Activated T-helper 1 cell treated with anti-CD3 and anti-CD28 coated beads, Interleukin-12 subunit alpha, Interleukin-12 subunit beta, Interleukin-2, Interleukin-4 antibody, amounts not matched to agents 30 ng/mL and 10 ng/mL and 1 ng/mL, durations not matched to agents 14 hours and 24 hours and 36 hours (primary cell): Measurements from ENCODE around the gene CHKA. TPM values are rescaled to one million over a fixed set of nuclear protein-coding genes. Genes with fewer than 3 reads are reported as not detected.
"Not testable (repeated sequence)": the region's sequence is repeated elsewhere in the genome, so short reads cannot be mapped to it uniquely, and the experiment has no call there.

Source experiments
- DNase-seq: peaks from one replicate; pipeline ENCODE4 v3.0.0; 2021; ENCODE audit warnings: low spot score
- H3K27ac Mint-ChIP-seq: one replicate; pipeline ENCODE4 v1.8.0; 2021; ENCODE audit warnings: mild to moderate bottlenecking, mixed read lengths
- H3K27me3 Mint-ChIP-seq: one replicate; pipeline ENCODE4 v1.8.0; 2022; ENCODE audit warnings: mild to moderate bottlenecking, moderate library complexity, mixed read lengths; ENCODE audit not compliant: insufficient read depth
- H3K36me3 Mint-ChIP-seq: one replicate; pipeline ENCODE4 v1.8.0; 2021; ENCODE audit warnings: low read depth, mixed read lengths
- H3K4me1 Mint-ChIP-seq: one replicate; pipeline ENCODE4 v1.8.0; 2021; ENCODE audit warnings: low read depth, mixed read lengths
- H3K4me3 Mint-ChIP-seq: one replicate; pipeline ENCODE4 v1.8.0; 2021; ENCODE audit warnings: mild to moderate bottlenecking, moderate library complexity, mixed read lengths
- H3K9me3 Mint-ChIP-seq: one replicate; pipeline ENCODE4 v1.8.0; 2021; ENCODE audit warnings: mixed read lengths
- intact Hi-C: fragments of 100-400 bp; cut with micrococcal nuclease; formaldehyde crosslinking; loops from one replicate; pipeline ENCODE4 v1.15.1; 2024
- total RNA-seq: library from RNA; stranded (reverse); gene quantifications from 2 replicates; pipeline ENCODE4 v1.2.3, GENCODE V29; 2022

CHKA gene
- total RNA-seq, 1 donor from 2014 or later = 13.7 TPM

DNA sequence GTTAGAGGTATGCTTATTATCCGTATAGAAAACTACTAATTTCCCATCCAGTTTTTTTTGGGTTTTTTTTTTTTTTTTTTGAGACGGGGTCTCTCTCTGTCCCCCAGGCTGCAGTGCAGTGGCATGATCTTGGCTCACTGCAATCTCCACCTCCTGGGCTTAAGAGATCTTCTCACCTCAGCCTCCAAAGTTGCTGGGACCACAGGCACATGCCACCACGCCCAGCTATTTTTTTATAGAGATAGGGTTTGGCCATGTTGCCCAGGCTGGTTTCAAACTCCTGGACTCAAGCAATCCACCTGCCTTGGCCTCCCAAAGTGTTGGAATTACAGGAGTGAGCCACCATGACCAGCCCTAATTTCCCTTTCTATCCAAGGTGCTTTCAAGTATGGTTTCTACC, 28.2 kb downstream of the CHKA start:
- H3K4me3 Mint-ChIP-seq, H3K36me3 Mint-ChIP-seq, H3K27me3 Mint-ChIP-seq, DNase-seq, H3K27ac Mint-ChIP-seq, H3K9me3 Mint-ChIP-seq, H3K4me1 Mint-ChIP-seq, intact Hi-C loops: not testable (repeated sequence)

DNA sequence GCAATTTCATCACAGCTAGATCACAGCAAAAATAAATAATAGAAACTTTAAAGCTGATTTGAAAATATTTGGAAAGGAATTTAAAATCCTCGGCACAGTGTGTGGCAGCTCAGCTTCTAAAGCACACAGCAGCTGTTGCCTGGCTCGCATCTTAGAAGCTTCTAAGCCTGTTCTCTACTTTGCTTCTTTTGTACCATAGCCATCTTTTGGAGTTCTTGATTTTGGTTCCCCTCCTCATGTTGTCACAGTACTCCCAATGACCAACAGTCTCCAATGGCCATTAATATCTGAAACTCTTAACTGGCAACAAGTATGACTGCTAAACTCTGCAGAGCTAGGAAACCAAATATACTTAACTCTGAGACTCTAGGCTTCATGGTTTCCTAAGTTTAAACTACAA, 28.8 kb downstream of the CHKA start:
- no peak overlapping the region for H3K4me3 Mint-ChIP-seq
- DNase-seq = no peak
- H3K9me3 Mint-ChIP-seq = no peaks in the 10 kb centered on the region
- no peaks in the 10 kb centered on the region for H3K36me3 Mint-ChIP-seq
- intact Hi-C loops = no loop called here
- H3K4me1 Mint-ChIP-seq = no peaks in the 10 kb centered on the region
- H3K27ac Mint-ChIP-seq = no peak overlapping the region
- H3K27me3 Mint-ChIP-seq = peaks cover 5% of the 10 kb centered on the region

DNA sequence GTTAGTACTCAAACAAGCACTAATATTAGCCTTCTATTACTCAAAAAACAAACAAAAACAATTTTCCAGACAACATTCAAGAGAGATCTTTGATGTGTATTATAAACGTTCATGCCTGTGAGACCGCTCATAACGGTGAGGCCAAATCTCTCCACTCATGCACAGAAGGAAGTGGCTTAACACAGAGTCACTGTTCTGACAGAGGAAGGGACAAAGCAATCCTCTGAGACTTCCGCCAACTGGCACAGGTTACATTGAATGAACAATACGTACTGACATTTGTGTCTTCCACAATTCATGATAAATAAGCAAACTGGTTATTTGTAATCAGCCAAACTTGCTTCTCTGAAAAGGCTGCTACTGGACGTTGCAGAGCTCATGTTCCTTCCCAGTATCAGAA, 30.5 kb downstream of the CHKA start:
- intact Hi-C loops = no loop called here
- Mint-ChIP-seq H3K27ac (no peak overlapping the region), H3K9me3 (no peaks in the 10 kb centered on the region), H3K4me1 (no peaks in the 10 kb centered on the region), H3K36me3 (no peaks in the 10 kb centered on the region), H3K4me3 (no peak overlapping the region), H3K27me3 (peaks cover 5% of the 10 kb centered on the region)
- DNase-seq = no peak

DNA sequence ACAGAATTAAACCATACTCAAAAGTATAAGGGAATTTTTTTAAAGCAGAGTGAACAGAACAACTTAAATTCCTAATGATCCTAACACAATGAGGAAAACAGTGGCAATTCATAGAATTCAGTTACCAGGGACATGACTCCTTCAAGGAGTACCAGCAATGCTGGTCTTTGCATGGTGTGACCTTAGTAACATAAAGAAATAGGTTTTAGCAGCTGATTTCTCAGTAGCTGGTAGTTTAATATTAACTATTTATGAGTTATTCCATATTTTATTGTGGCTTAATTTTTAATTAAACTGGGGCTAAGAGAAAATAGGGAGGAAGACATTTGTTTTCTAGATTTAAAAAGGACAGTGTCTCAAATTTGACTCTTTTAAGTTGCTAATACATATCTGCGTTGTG, 30.9 kb downstream of the CHKA start:
- H3K4me3 Mint-ChIP-seq = no peak overlapping the region
- H3K4me1 Mint-ChIP-seq = no peaks in the 10 kb centered on the region
- intact Hi-C loops = no loop called here
- no peaks in the 10 kb centered on the region for H3K36me3 Mint-ChIP-seq
- H3K9me3 Mint-ChIP-seq = no peaks in the 10 kb centered on the region
- peaks cover 5% of the 10 kb centered on the region for H3K27me3 Mint-ChIP-seq
- H3K27ac Mint-ChIP-seq = no peak overlapping the region
- DNase-seq = no peak

DNA sequence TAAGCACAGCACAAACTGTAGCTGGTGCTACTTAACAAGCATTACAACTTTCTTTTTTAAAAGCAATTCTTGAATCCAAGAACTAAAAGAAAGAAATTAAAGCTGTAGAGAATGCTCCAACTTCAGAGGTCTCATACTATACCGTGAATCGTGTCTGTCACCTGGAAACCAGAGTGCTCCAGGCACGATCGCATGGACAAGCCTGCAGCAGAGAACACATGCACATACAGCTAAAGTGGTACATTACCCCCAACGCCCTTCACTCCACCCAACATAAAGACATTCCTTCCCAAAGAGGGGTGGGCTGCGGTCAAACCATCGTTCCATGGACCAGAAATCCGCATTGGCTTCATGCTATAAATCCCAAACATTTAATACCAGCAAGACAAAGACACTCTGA, 31.5 kb downstream of the CHKA start:
- H3K27ac Mint-ChIP-seq = no peak overlapping the region

DNA sequence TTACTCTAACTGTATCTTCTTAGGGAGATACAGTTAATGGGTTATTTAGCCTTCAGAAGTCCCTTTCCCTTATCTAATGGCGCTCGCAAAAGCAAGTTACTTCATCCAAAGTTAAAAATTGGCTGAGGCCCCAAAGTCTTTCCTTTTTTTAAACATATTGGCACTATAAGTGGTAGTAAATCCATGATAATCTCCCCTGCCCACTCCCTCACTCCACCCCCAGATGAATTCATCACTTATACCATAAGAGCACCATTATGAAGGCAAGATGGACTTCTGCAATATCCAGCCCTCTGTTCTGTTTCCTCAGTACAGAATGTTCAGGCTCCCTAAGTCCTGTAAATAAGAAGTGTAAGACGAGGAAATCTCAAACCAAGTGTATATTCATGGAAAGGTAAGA, 37.7 kb downstream of the CHKA start:
- Mint-ChIP-seq H3K4me3 (no peak overlapping the region), H3K4me1 (no peaks in the 10 kb centered on the region), H3K36me3 (no peaks in the 10 kb centered on the region), H3K9me3 (no peaks in the 10 kb centered on the region), H3K27me3 (no peaks in the 10 kb centered on the region), H3K27ac (no peak overlapping the region)
- intact Hi-C loops = no loop called here
- no peak for DNase-seq

More for the DNA sequence above, 31.5 kb downstream of the CHKA start:
- intact Hi-C loops = no loop called here
- no peak for DNase-seq
- H3K9me3 Mint-ChIP-seq = no peaks in the 10 kb centered on the region
- H3K27me3 Mint-ChIP-seq = peaks cover 5% of the 10 kb centered on the region
- H3K36me3 Mint-ChIP-seq = no peaks in the 10 kb centered on the region
- H3K4me3 Mint-ChIP-seq = no peak overlapping the region
- H3K4me1 Mint-ChIP-seq = no peaks in the 10 kb centered on the region

DNA sequence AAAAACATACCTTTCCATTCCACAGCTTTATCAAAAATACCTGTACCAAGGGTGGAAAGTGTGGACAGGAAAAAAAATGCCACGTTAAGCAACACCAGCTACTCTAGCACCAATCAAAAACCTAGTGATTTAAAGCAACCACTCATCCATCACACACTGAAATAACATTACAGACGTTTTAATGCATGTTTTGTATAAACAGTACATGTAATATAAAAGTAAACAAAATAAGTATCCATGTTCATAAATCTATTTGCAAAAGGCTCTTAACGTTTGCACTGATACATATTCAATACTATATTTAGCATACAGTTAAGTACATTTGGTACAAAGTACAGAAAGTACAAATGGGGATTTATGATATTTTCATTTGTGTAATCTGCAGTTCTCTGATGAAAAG, 38.7 kb downstream of the CHKA start:
- no peaks in the 10 kb centered on the region for H3K4me1 Mint-ChIP-seq
- intact Hi-C loops = no loop called here
- no peak for DNase-seq
- H3K4me3 Mint-ChIP-seq = no peak overlapping the region
- no peaks in the 10 kb centered on the region for H3K27me3 Mint-ChIP-seq
- no peak overlapping the region for H3K27ac Mint-ChIP-seq
- no peaks in the 10 kb centered on the region for H3K36me3 Mint-ChIP-seq
- no peaks in the 10 kb centered on the region for H3K9me3 Mint-ChIP-seq

DNA sequence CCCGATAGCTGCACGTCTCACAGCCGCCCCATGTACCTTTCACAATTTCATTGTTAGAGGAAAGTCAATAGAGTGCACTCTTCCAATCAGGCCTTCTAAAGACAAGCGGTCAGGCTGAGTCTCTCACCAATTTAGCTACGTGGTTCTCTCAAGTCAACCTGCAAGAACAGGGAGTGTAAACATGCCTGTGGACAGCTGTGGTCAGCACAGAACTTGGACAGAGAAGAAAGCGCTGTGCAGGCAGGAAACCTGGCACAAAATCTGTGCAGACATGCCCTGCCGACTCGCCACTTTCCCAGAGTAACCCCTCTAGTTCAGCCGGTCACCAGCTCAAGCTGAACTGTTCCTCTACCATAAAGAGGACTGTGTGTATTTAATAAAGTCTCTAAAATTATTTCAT, 39.5 kb downstream of the CHKA start:
- Mint-ChIP-seq H3K36me3 (no peaks in the 10 kb centered on the region), H3K4me1 (no peaks in the 10 kb centered on the region), H3K4me3 (no peak overlapping the region), H3K27ac (no peak overlapping the region), H3K9me3 (no peaks in the 10 kb centered on the region), H3K27me3 (no peaks in the 10 kb centered on the region)
- no peak for DNase-seq
- intact Hi-C loops = no loop called here

DNA sequence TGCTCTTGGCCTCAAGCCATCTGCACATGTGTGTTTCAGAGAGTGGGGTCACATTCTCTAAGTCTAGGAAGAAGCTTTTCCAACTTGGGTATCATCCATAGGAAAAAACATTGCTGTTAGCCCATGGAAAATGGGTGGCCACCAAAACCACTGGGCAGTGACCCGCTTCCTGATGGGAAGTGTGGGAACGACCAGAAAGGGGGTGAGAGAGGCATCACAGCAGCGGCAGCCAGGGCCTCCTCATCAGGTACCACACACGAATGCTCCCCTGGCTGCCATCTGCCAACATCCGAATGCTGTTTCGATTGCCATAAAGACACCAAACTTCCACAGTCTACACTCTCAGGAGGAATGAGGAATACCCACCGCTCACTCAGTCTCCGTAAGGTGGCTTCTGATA, 40.3 kb downstream of the CHKA start:
- no peaks in the 10 kb centered on the region for H3K9me3 Mint-ChIP-seq
- no peak overlapping the region for H3K4me3 Mint-ChIP-seq
- H3K36me3 Mint-ChIP-seq = no peaks in the 10 kb centered on the region
- no peak for DNase-seq
- no peak overlapping the region for H3K27ac Mint-ChIP-seq
- no peaks in the 10 kb centered on the region for H3K27me3 Mint-ChIP-seq
- intact Hi-C loops = no loop called here
- H3K4me1 Mint-ChIP-seq = no peaks in the 10 kb centered on the region

DNA sequence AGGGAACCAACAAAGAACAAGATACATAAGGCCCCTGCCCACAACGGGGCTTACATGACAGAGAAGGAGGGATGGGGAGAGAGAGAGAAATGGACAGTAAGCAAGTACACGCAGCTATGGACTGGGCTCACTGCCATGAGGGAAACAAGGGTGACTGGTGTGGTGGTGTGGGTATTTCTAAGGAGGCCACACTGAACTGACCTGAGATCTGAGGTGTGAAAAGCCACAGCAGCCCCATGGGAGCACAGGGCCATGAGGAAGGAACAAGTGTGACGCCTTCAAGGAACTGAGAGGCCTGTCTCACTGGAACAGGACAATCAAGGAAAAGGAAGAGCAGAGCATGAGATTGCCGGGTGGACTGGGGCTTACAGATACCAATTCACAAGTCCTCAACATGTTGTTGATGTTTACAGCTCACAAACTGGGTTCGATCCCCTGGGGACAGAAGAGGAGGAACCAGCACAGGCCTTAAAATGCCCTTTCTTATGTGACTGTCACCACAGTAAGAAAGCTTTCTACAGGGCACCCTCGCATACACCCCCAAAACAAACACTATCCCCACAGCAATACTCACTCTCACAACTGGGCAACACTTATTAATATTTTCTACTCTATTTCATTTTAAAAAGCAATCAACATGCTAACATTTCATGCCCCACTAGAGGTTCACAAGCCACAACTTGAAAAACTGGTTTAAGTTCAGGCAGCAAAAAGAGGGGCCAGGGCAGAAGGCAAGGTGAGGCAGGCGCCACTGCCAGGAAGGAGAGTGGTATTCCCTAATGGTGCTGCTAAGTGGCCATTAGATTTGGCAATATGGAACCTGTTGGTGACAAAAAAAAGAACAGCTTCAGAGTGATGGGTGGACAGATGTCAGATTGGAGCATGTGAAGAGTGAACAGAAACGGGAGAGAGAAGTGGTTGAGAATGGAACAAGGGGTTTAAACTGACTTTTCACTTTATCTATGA, 43.3 kb downstream of the CHKA start:
- intact Hi-C loops = no loop called here
- Mint-ChIP-seq H3K27me3 (no peaks in the 10 kb centered on the region), H3K4me3 (no peak overlapping the region), H3K27ac (no peak overlapping the region), H3K4me1 (no peaks in the 10 kb centered on the region), H3K36me3 (no peaks in the 10 kb centered on the region), H3K9me3 (no peaks in the 10 kb centered on the region)
- no peak for DNase-seq

DNA sequence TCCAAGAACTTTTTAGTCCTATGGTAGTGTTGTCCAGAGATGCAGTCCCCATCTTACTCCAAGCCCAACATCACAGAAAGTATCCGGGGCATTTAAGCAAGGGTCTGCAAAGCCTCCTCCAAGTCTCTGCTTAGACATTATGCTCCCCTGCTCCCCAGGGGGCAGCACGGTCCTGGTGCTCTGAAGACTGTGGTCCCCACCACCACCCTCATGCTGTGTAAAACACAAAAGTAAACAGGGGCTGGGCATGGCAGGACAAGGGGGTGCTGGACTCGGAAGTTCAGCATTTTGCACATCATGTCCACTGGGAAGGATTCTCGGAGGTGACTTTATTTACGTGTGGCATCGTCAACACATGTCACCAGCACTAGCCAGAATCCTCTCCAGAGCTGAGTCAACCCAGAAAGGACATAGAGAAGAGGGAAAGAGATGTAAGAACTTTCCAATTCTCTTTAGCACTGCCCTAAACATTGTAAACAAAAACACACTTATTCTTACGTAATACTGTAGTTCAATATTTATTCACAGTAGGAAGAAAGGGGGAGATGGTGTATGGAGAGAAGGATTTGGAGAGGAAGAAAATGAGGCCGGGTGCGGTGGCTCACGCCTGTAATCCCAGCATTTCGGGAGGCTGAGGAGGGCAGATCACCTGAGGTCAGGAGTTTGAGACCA, 44.7 kb downstream of the CHKA start:
- intact Hi-C loops = no loop called here

DNA sequence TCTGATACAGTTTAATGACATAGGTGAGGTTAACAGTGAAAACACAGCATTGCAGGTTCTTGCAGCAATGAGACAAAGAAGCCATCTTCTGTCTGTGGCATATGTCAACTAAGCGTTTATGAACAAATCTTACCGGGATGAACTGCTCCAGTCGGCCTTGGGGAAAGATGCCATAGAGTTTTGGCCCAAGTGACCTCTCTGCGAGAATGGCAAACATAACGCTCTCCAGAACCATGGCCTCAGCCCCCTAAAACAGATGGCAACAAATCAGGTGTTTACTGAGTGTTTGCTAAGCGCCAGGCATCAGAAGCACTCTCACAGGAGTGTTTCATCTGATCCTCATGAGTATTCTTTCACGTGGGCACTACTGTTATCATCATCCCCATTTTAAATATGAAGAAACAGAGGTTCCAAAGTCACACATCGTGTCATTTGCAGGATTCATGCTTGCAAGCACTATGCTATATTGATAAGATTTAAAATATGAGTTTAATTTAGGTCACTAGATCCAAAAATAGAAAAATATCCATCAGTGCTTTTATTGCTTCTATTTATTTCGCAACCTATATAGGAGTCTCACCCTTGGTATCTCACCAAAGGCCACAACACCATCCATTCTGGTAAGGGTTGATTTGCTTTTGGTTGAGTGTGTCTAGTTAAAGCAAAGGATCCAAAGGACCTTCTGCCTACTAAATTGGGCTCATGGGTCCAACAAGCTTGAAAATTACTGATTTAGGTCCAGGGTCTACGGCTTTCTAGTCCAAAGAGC, 46.4 kb downstream of the CHKA start:
- Mint-ChIP-seq H3K9me3 (no peaks in the 10 kb centered on the region), H3K36me3 (peaks cover 5% of the 10 kb centered on the region), H3K4me3 (no peak overlapping the region), H3K4me1 (no peaks in the 10 kb centered on the region), H3K27ac (no peak overlapping the region), H3K27me3 (no peaks in the 10 kb centered on the region)
- DNase-seq = no peak
- intact Hi-C loops = no loop called here

More for the DNA sequence above, 44.7 kb downstream of the CHKA start:
- Mint-ChIP-seq H3K9me3 (no peaks in the 10 kb centered on the region), H3K27ac (no peak overlapping the region), H3K27me3 (no peaks in the 10 kb centered on the region), H3K4me1 (no peaks in the 10 kb centered on the region), H3K36me3 (no peaks in the 10 kb centered on the region), H3K4me3 (no peak overlapping the region)
- no peak for DNase-seq
